NCI-H1092 treated with DMSO at 0.1 percent for 48 hours (cell line): ENCODE measurements around the gene RXFP2.
A peak's percentile ranks its signal among the peaks of the same experiment; 100 is the strongest.

Source experiments
- DNase-seq: peaks from one replicate; lab custom pipeline; 2025; lab: John Stamatoyannopoulos, UW

Gene RXFP2

GRCh38 chr13:31824705-31825517, 85.6 kb downstream of the RXFP2 start:
- DNase-seq = no peak

GRCh38 chr13:31826521-31826920, 87.2 kb downstream of the RXFP2 start:
- no peak for DNase-seq

- DNase-seq = no peak
Measured at GRCh38 chr13:31827707-31828106, 88.4 kb downstream of the RXFP2 start.

GRCh38 chr13:31835932-31836331, 96.6 kb downstream of the RXFP2 start:
- DNase-seq = no peak

GRCh38 chr13:31843044-31843443, 103.7 kb downstream of the RXFP2 start:
- no peak for DNase-seq

GRCh38 chr13:31846182-31846938, 107.0 kb downstream of the RXFP2 start:
- peak; percentile 79 for DNase-seq

- no peak for DNase-seq
Measured at GRCh38 chr13:31846961-31847752, 107.8 kb downstream of the RXFP2 start.

- DNase-seq = no peak
Measured at GRCh38 chr13:31848621-31849020, 109.3 kb downstream of the RXFP2 start.

- DNase-seq = no peak
Measured at GRCh38 chr13:31849206-31849605, 109.9 kb downstream of the RXFP2 start.

GRCh38 chr13:31850041-31850555, 110.8 kb downstream of the RXFP2 start:
- DNase-seq = no peak

- no peak for DNase-seq
Measured at GRCh38 chr13:31851216-31851615, 111.9 kb downstream of the RXFP2 start.
